ENCODE measurements around the gene VDR.

VDR gene

GRCh38 chr12:47904713-47905709 is at the start of gene VDR:
VDR (minus strand) TSS chr12:47904994; CDS start chr12:47879113, 25,881 bp downstream.
- DNase-seq (ENCODE audit: low read depth in 2 of 2), result peak; percentile 58 to 68

DNA sequence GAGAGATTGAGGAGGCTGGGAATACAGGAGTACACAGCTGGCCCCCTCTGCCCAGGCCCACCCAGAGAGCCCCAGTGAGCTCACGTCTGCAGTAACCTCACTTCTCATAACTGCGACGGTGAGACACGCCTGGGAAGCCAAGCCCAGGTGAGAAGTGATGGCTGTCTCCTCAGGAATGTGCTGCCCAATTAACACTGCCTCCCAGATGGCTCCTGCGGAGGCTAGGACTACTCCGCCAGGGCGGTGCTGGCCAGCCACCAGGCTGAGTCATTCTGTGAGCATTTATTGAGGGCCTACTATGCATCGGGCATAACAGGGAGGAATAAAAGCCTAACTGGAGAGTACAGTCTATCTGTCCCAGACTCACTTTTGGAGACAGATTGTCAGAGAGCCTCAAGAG is 49.3 kb upstream of the VDR start:
- DNase-seq (ENCODE audit: low read depth in 2 of 2), result no peak

DNA sequence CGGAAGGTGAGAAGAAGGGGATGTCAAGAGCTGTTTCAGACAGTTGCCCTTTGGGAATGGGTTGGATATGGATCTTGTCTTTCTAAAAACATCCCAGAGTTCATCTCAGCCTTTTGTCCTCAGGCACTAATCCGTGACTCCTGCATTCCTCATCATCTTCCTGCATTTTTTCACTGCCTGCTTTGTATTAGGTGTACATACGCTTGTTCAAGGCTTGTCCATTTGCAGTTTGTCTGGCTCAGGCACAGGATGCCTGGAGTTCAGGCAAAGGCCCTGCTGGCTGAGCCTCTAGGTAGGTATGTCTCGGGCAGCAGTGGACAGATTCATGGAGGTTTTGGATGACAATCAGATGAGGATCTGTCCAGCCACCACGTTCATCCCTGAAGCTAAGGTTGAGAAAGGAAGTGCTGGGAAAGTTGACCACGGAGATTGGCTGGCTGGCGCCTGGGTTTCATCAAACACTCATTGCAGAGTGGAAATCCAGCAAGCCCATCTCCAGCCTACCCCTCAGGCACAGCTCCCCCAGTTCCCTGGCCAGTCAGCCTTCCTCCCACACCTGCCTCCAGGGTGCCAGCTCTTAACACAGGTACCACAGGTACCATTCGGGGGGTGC is 46.2 kb upstream of the VDR start:
- DNase-seq (ENCODE audit: low read depth in 2 of 2), result no peak

DNA sequence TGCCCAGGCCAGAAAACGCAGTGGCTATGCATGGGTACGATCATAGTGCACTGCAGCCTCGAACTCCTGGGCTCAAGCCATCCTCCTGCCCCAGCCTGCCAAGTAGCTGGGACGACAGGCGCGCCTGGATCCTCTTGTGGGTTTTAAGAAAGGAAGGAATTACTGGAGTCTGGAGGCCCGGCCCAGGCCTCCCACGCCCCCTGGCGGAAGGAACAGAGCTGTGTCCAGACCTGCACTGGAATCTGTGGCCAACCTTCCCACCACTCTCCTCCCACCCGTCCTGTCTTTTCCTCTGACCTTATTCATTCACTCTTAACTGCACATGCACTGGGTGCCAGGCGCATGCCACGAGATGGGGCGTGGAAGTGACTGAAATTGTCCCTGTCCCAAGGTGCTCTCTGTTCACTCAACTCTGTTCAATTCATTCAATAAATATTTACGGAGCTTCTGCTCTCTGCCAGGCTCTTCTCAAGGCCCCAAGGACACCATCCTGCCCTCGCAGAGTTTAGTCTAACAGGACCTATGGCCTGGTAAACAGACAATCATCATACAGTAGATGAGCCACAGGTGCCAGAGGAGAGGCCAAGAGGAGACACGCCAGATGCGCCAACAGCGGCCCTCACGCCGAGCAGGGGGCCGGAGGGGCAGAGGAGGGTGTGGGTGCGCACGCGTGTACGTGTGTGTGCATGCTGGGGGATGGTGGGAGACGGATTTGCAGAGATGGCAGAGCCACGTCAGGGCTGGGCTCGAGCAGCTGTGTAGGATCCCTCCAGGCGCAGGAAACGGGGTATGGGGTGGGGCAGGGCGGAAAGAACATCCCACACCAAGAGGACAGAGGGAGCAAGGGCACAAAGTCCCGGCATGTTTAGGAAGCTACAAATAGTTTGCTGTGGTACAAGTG is 44.9 kb upstream of the VDR start:
- DNase-seq (ENCODE audit: low read depth in 2 of 2), result peak; percentile 16 to 20

- DNase-seq (ENCODE audit: low read depth in 2 of 2), result no peak
Observed at GRCh38 chr12:47947341-47947740, 42.5 kb upstream of the VDR start.

DNA sequence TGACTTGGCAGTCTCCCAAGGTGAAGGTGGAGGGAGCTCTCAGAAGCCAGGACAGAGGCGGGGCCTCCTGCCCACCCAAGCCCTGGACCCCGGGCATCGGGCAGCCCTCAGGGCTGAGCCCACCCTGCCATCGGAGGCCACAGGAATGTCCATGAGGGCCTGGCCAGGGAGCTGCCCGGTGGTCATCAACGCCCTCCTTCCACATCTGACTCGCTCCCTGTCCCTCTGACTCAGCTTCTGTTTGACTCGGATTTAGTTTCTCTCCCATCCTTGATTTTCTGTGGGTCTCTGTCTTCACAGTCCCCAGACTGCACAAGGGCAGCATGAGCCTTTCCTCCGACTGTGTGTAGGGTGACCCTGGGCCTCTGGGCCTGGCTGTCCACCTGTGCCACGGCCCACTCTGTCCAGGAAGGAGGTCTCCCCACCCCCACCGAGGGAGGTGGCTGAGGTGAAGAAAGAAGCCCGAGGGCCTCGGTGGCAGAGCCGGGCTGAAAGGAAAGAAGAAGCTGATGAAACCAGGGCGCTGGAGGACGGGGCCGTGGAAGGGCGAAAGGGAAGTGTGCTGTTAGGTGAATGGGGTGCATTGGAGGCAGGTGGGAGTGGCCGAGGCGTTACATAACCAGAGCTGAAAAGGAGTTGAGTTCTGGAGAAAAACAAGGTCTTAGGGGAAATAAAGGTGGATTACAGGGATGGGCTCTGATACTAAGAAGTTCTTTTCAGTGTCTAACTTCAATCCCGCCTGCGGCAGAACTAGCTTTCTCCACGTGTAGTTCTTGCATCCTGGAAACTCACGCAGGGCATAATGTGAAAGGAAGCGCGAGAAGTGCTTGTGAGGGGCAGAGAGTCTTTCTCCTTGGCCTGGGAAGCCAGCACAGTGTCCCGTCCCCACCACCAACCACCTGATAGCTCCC is 41.9 kb upstream of the VDR start:
- DNase-seq (ENCODE audit: low read depth in 2 of 2), result no peak

- no peak for DNase-seq (ENCODE audit: low read depth in 2 of 2)
Observed at GRCh38 chr12:47945341-47945728, 40.5 kb upstream of the VDR start.

GRCh38 chr12:47944685-47945340 is 40.0 kb upstream of the VDR start:
- DNase-seq (ENCODE audit: low read depth in 2 of 2), result no peak

GRCh38 chr12:47943623-47944340 is 39.0 kb upstream of the VDR start:
- DNase-seq (ENCODE audit: low read depth in 2 of 2), result no peak

GRCh38 chr12:47942614-47943225 is 37.9 kb upstream of the VDR start:
- no peak for DNase-seq (ENCODE audit: low read depth in 2 of 2)

DNA sequence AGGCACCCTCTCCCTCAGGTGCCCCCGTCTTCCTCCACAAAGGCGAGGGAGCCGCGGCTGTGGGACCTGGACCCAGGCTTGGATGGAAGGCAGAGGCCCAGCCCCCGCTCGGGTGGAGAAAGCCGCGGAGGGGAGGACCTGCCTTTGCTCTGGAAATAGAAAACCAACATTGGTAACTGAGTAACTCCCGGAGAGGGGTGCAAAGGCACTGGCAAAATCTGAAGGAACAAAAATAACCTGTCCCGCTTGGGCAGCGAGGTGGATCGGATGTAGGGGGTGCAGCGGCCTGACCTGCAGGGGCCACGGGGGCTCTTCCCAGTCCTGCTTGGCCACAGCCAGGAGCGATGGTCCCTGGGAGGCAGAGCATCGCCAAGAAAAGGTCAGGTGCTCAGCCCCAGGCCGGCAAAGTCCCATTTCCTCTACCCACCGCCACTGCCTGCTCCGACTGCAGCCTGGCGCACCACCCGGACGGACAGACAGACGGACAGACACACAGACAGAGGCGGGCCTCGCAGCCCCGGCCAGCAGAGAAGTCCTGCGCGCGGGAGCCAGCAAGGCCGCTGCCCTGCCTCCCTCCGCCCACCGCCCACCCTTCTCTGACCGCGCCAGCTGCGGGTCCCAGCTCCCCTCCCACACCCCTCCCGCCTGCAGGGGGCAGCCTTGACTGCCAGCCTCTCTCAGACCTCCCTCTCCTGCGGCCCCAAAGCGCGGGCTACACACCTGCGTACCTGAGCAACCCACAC is 37.2 kb upstream of the VDR start:
- DNase-seq (ENCODE audit: low read depth in 2 of 2), result peak; percentile 18 to 30

DNA sequence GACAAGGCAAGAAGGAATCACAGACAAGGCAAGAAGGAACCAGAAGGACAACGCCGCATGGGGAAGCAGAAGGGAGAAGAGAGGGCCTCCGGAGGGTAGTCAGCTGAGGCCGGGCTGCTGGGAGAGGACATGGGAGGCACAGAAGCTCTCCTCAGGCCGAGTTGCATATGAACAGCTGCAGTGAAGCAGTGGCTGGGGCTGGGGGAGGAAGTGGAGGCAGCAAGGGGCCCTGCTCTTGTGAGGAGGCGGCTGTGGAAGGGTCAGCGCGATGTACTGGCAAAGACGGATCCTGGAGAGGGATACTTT is 36.6 kb upstream of the VDR start:
- no peak for DNase-seq (ENCODE audit: low read depth in 2 of 2)

- no peak for DNase-seq (ENCODE audit: low read depth in 2 of 2)
Observed at GRCh38 chr12:47940773-47941474, 36.1 kb upstream of the VDR start.

DNA sequence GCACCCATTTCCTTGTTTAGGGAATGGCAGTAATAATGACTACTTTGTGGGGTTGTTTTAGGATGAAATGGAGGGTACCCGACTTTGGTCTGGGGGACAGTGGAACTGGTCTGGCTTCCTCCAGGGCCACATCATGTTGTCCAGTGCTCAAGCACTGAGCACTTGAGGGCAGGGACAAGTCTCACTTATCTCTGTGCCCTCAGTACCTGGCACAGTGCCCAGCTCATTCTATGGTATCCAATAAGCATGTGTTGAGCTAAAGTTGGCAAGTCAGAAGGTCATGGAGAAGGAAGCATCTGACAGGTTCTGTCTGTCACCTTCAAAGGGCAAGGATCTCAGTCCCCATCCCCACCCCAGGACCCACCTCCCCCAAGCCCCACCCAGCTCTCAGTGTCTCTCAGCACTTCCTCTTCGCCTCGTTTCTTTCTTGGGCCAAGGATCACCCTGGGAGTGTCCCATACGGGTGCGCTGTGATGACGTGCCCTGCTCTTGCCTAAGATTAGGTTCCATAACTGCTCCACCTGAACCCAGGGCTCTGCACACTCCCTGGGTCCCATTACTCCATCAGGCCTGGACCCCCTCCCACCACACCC is 34.3 kb upstream of the VDR start:
- DNase-seq (ENCODE audit: low read depth in 2 of 2), result no peak

DNA sequence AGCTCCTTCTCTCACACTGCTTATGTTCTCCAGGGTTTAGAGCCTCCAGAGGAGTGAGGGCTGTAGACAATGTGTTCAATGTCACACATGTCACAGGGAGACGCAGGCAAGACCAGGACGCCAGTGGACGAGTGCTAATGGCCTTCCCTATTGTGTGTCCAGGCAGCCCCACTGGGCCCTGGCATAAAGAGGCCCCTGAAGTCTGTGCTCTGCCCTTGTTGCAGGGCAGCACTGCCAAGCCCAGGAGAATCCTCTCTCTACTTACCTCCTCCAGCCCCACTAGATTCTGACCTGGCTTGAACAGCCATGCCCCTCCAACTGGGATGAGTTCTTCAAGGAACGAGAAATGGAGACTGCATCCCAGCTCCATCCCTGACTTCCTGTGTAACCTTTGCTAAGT is 33.8 kb upstream of the VDR start:
- DNase-seq (ENCODE audit: low read depth in 2 of 2), result no peak

DNA sequence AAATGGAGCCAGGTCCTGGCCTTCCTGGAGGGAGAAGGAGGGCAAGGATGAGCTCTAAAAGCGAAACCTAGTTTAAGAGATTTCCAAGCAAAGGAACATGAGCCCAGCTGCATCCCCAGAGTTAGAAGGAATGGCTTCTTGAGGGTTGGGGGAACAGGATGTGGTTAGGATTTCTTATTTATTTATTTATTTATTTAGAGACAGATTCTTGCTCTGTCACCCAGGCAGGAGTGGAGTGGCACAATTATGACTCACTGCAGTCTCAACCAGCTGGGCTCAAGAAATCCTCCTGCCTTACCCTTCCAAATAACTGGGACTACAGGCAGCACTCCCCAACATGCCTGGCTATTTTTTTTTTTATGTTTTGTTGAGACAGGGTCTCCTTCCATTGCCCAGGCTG is 33.3 kb upstream of the VDR start:
- DNase-seq (ENCODE audit: low read depth in 2 of 2), result no peak

DNA sequence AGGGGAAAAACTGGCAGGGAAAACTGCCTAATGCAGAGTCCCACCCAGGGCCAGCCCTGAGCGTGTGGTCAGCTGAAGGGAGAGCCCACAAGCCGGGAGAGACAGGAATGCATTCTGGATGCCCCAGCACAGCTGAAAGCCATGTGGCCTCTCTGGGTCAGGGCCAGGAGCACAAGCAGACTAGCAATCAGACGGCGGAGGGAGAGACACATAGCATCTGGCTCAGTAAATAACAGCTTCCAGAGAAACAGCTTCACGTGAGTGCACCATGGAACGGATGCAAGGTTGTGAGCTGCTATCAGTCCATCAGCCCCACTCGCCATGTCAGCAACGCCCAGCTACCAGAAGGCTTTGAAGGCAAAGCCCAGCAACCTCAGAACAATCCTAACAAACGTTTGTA is 30.4 kb upstream of the VDR start:
- DNase-seq (ENCODE audit: low read depth in 2 of 2), result no peak

DNA sequence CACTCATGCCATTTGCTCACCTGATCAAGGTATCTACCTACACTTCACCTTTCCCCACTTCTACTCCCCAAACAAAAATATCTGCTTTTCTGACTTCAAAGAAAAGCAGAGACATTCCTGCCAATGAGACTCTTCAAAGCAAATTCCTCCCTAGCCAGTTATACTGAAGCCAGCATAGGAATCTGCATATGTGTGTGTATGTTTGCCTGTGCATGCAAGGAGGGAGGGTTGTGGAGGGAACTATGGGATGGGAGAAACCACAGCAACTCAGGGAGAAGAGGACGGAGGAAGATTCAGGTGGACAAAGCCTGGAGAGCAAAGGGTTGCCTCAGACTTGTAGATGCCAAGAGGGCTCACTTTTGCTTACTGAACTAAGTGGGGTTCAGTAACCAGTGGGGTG is 26.4 kb upstream of the VDR start:
- DNase-seq (ENCODE audit: low read depth in 2 of 2), result no peak
